ENCODE data around the gene PTN. TPM values are rescaled to one million over a fixed set of nuclear protein-coding genes. Genes with fewer than 3 reads are reported as not detected.

Gene PTN
- total and polyA plus RNA-seq, 7 donors: 4.4 to 52.3 (median 35.5) TPM; not detected in 1

DNA sequence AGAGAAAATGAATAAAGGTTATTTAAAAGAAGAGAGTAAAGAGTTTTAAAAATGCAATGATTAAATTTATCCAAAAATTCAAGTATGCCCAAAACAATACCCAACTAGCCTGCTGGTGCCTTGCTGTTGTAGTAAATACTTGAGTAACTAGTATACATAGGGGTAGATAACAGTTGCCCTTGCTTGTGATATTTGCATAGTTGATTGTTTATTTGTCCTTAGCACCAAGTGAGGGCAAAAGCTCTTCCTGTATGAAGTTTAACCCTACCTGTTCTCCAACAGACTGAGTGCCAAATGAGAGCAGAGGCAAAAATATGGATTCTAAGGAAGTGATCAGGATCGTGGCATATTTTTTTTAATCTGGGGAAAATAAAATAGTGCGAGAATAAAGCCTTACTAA is 85.0 kb downstream of the PTN start:
- Histone ChIP-seq H3K36me3 (no peaks in the 10 kb centered on the region), H3K9me3 (no peaks in the 10 kb centered on the region), H3K4me1 (no peaks in the 10 kb centered on the region), H3K27me3 (no peaks in the 10 kb centered on the region), H3K4me3 (no peak overlapping the region), H3K27ac (no peak overlapping the region)
- no peak for DNase-seq
- no peak for TF ChIP-seq EP300 (IDR thresholded peaks at IDR 0.05)
- TF ChIP-seq, protein P1, sequence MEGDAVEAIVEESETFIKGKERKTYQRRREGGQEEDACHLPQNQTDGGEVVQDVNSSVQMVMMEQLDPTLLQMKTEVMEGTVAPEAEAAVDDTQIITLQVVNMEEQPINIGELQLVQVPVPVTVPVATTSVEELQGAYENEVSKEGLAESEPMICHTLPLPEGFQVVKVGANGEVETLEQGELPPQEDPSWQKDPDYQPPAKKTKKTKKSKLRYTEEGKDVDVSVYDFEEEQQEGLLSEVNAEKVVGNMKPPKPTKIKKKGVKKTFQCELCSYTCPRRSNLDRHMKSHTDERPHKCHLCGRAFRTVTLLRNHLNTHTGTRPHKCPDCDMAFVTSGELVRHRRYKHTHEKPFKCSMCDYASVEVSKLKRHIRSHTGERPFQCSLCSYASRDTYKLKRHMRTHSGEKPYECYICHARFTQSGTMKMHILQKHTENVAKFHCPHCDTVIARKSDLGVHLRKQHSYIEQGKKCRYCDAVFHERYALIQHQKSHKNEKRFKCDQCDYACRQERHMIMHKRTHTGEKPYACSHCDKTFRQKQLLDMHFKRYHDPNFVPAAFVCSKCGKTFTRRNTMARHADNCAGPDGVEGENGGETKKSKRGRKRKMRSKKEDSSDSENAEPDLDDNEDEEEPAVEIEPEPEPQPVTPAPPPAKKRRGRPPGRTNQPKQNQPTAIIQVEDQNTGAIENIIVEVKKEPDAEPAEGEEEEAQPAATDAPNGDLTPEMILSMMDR (IDR thresholded peaks at IDR 0.05): no peak
- no peak for TF ChIP-seq POLR2A (IDR thresholded peaks at IDR 0.05)
- no peak for TF ChIP-seq POLR2AphosphoS5 (IDR thresholded peaks at IDR 0.05)
- intact Hi-C loops (cut with DNase I): no loop called here
- 58 to 85% methylated on average over 2 of the region's 2 CpGs for WGBS, 2 donors

- Histone ChIP-seq H3K27me3 (no peaks in the 10 kb centered on the region), H3K4me1 (no peaks in the 10 kb centered on the region), H3K9me3 (no peaks in the 10 kb centered on the region), H3K36me3 (peaks cover 0 to 16% (median 0%) of the 10 kb centered on the region in 4 donors), H3K27ac (no peak overlapping the region), H3K4me3 (no peak overlapping the region)
- WGBS, 2 donors: 83 to 87% methylated on average over 2 of the region's 2 CpGs
- no peak for DNase-seq
- TF ChIP-seq EP300 (IDR thresholded peaks at IDR 0.05): no peak
- intact Hi-C loops (cut with DNase I): no loop called here
Measured at GRCh38 chr7:137254766-137255165, 88.8 kb downstream of the PTN start.

DNA sequence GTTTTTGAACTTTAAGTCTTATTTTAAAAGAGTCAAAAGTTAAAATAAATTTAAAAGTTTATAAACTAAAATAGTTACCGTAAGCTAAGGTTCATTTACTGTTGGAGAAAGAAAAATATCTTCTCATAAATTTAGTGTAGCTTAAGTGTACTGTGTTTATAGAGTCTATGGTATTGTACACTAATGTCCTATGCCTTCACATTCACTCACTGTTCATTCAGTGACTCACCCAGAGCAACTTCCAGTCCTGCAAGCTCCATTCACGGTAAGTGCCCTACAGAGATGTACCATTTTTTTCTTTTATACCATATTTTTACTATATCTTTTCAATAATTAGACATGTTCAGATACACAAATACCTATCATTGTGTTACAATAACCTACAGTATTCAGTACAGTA is 97.6 kb downstream of the PTN start:
- Histone ChIP-seq H3K4me3 (no peak overlapping the region), H3K27me3 (no peaks in the 10 kb centered on the region), H3K4me1 (no peaks in the 10 kb centered on the region), H3K9me3 (no peaks in the 10 kb centered on the region), H3K27ac (no peak overlapping the region), H3K36me3 (peaks cover 0 to 8% (median 0%) of the 10 kb centered on the region in 4 donors)
- no peak for TF ChIP-seq POLR2AphosphoS5 (IDR thresholded peaks at IDR 0.05)
- TF ChIP-seq, protein P1 (IDR thresholded peaks at IDR 0.05): no peak
- no peak for TF ChIP-seq EP300 (IDR thresholded peaks at IDR 0.05)
- TF ChIP-seq POLR2A (IDR thresholded peaks at IDR 0.05): no peak
- DNase-seq: no peak
- 87 to 94% methylated on average over 2 of the region's 2 CpGs for WGBS, 2 donors
- intact Hi-C loops (cut with DNase I): no loop called here

DNA sequence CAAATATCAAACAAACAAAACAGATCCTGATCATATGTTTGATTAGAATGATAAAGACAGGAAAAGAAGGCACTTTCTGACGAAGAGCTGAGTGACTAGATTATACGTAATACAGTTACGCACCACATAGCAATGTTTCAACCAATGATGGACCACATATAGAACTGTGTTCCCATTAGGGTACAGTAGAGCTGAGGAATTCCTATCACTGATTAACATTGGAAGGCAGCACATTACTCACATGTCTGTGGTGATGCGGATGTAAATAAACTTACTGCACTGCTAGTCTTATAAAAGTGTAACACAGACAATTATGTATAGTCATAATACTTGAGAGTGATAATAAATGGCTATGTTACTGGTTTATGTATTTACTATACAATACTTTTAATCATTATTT is 98.3 kb downstream of the PTN start:
- H3K27me3 ChIP-seq: no peaks in the 10 kb centered on the region
- WGBS, 2 donors: 91% methylated on average over 4 of the region's 4 CpGs
- no peaks in the 10 kb centered on the region for H3K4me1 ChIP-seq
- H3K36me3 ChIP-seq: peaks cover 0 to 1% (median 0%) of the 10 kb centered on the region in 4 donors
- intact Hi-C loops (cut with DNase I): no loop called here
- H3K4me3 ChIP-seq: no peak overlapping the region
- DNase-seq: no peak
- no peak overlapping the region for H3K27ac ChIP-seq
- TF ChIP-seq, protein P1 (IDR thresholded peaks at IDR 0.05): no peak
- no peak for TF ChIP-seq EP300 (IDR thresholded peaks at IDR 0.05)
- TF ChIP-seq POLR2A (IDR thresholded peaks at IDR 0.05): no peak
- no peak for TF ChIP-seq POLR2AphosphoS5 (IDR thresholded peaks at IDR 0.05)
- H3K9me3 ChIP-seq: no peaks in the 10 kb centered on the region

DNA sequence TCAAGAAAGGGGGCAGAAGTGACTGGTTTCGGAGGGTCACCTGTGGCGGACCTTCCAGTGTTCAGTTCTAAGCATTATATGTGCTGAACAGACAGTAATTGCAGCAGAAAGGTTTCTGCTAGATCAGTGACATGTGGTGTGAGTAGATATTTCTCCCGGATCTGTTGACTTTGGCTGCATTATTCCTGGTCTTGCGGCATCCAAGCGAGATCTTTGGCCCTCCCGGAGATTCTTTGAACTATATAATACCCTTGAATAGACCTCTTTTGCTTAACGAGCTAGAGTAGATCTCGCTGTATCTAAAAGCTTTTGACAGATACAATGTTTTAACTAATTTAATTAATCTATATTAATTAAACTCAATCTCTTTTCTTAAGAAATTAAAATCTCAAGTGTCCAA is 99.8 kb downstream of the PTN start:
- Histone ChIP-seq H3K4me3 (no peak overlapping the region), H3K27me3 (no peaks in the 10 kb centered on the region), H3K36me3 (no peaks in the 10 kb centered on the region), H3K9me3 (no peaks in the 10 kb centered on the region), H3K4me1 (no peaks in the 10 kb centered on the region), H3K27ac (no peak overlapping the region)
- intact Hi-C loops (cut with DNase I): no loop called here
- DNase-seq: no peak
- TF ChIP-seq POLR2AphosphoS5 (IDR thresholded peaks at IDR 0.05) (no peak), EP300 (IDR thresholded peaks at IDR 0.05) (no peak), POLR2A (IDR thresholded peaks at IDR 0.05) (no peak)
- TF ChIP-seq, protein P1 (IDR thresholded peaks at IDR 0.05): no peak
- WGBS, 2 donors: 88 to 94% methylated on average over 8 of the region's 8 CpGs
